Nephron progenitor cell (in vitro differentiated cells): ENCODE data around the gene SPRR4.

ENCODE experiments used
- DNase-seq: peaks from one replicate; pipeline ENCODE4 v3.0.0; 2021
- H3K27ac Mint-ChIP-seq: 2 replicates; pipeline ENCODE4 v1.8.0; 2021; ENCODE audit warnings: mild to moderate bottlenecking, moderate library complexity, mixed read lengths
- H3K27me3 Mint-ChIP-seq: 2 replicates; pipeline ENCODE4 v1.8.0; 2021; ENCODE audit warnings: mild to moderate bottlenecking, low read depth, mixed read lengths; ENCODE audit not compliant: poor library complexity
- H3K36me3 Mint-ChIP-seq: 2 replicates; pipeline ENCODE4 v1.8.0; 2021; ENCODE audit warnings: low read depth, mixed read lengths
- H3K4me1 Mint-ChIP-seq: 2 replicates; pipeline ENCODE4 v1.8.0; 2021; ENCODE audit warnings: mixed read lengths
- H3K4me3 Mint-ChIP-seq: 2 replicates; pipeline ENCODE4 v1.8.0; 2021; ENCODE audit warnings: mild to moderate bottlenecking, moderate library complexity, mixed read lengths
- H3K9me3 Mint-ChIP-seq: 2 replicates; pipeline ENCODE4 v1.8.0; 2021; ENCODE audit warnings: mild to moderate bottlenecking, moderate library complexity, mixed read lengths
- TF ChIP-seq, protein P1 (sequence below): fragments of 200-600 bp; sonication (generic); IDR thresholded peaks from 2 replicates; pipeline ENCODE4 v1.5.0; 2021; ENCODE audit warnings: antibody characterized with exemption

SPRR4 gene

DNA sequence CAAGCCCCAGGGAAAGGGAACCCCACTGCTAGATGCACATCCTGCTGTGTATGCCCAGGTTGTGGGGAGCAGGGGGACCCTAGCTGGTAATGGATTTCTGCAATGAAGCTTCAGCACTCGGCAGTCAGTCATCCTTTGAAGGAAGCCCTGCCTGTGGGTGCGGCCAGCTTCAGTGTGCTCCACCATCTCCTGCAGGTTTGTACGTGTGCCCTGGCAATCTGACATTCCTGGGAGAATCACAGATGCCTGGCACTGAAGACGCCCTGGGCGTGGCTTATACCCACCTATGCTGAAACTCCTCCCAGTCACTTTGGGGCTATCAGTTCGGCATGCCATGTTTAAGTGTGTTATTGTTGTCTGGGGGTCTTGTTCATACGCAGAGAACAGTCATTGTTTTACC, 16.7 kb upstream of the SPRR4 start:
- Mint-ChIP-seq H3K4me1 (no peaks in the 10 kb centered on the region), H3K4me3 (no peak overlapping the region), H3K27me3 (peaks cover 16% of the 10 kb centered on the region), H3K27ac (no peak overlapping the region), H3K9me3 (peaks cover 41% of the 10 kb centered on the region), H3K36me3 (no peaks in the 10 kb centered on the region)
- TF ChIP-seq, protein P1, sequence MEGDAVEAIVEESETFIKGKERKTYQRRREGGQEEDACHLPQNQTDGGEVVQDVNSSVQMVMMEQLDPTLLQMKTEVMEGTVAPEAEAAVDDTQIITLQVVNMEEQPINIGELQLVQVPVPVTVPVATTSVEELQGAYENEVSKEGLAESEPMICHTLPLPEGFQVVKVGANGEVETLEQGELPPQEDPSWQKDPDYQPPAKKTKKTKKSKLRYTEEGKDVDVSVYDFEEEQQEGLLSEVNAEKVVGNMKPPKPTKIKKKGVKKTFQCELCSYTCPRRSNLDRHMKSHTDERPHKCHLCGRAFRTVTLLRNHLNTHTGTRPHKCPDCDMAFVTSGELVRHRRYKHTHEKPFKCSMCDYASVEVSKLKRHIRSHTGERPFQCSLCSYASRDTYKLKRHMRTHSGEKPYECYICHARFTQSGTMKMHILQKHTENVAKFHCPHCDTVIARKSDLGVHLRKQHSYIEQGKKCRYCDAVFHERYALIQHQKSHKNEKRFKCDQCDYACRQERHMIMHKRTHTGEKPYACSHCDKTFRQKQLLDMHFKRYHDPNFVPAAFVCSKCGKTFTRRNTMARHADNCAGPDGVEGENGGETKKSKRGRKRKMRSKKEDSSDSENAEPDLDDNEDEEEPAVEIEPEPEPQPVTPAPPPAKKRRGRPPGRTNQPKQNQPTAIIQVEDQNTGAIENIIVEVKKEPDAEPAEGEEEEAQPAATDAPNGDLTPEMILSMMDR: no peak
- DNase-seq: no peak

GRCh38 chr1:152954436-152954835, 16.0 kb upstream of the SPRR4 start:
- Mint-ChIP-seq H3K4me1 (no peaks in the 10 kb centered on the region), H3K36me3 (no peaks in the 10 kb centered on the region), H3K4me3 (no peak overlapping the region), H3K27me3 (peaks cover 16% of the 10 kb centered on the region), H3K27ac (no peak overlapping the region), H3K9me3 (peaks cover 42% of the 10 kb centered on the region)
- TF ChIP-seq, protein P1: no peak
- DNase-seq: no peak

GRCh38 chr1:152957561-152957960, 12.9 kb upstream of the SPRR4 start:
- TF ChIP-seq, protein P1: no peak
- DNase-seq: no peak
- Mint-ChIP-seq H3K27me3 (peaks cover 2% of the 10 kb centered on the region), H3K36me3 (no peaks in the 10 kb centered on the region), H3K4me1 (no peaks in the 10 kb centered on the region), H3K4me3 (no peak overlapping the region), H3K9me3 (peaks cover 37% of the 10 kb centered on the region), H3K27ac (no peak overlapping the region)

DNA sequence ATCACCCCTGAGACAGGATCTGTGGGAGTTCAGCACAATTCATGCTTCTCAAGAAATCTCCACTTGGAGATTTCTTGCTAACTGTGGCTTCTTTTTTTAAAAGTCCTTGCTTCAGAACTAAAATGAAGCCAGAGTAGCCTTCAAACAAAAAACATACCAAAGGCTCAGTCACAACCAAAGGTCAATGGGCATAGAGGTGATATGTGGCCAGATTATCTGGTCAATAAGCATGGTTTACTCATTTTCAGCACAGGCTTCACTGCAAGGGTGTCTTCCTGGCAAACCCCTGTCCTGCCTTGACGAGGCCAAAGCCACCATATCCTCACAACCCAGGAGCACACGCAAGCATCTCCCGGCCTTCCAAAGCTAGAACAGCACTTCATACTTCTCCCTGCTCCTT, 11.2 kb upstream of the SPRR4 start:
- TF ChIP-seq, protein P1: no peak
- Mint-ChIP-seq H3K4me1 (no peaks in the 10 kb centered on the region), H3K27ac (no peak overlapping the region), H3K27me3 (peaks cover 2% of the 10 kb centered on the region), H3K9me3 (peaks cover 30% of the 10 kb centered on the region), H3K4me3 (no peak overlapping the region), H3K36me3 (no peaks in the 10 kb centered on the region)
- no peak for DNase-seq

- Mint-ChIP-seq H3K4me3 (no peak overlapping the region), H3K27me3 (no peaks in the 10 kb centered on the region), H3K9me3 (peaks cover 27% of the 10 kb centered on the region), H3K36me3 (no peaks in the 10 kb centered on the region), H3K27ac (no peak overlapping the region), H3K4me1 (no peaks in the 10 kb centered on the region)
- DNase-seq: no peak
- TF ChIP-seq, protein P1: no peak
Observed at GRCh38 chr1:152959801-152960451, 10.5 kb upstream of the SPRR4 start.

DNA sequence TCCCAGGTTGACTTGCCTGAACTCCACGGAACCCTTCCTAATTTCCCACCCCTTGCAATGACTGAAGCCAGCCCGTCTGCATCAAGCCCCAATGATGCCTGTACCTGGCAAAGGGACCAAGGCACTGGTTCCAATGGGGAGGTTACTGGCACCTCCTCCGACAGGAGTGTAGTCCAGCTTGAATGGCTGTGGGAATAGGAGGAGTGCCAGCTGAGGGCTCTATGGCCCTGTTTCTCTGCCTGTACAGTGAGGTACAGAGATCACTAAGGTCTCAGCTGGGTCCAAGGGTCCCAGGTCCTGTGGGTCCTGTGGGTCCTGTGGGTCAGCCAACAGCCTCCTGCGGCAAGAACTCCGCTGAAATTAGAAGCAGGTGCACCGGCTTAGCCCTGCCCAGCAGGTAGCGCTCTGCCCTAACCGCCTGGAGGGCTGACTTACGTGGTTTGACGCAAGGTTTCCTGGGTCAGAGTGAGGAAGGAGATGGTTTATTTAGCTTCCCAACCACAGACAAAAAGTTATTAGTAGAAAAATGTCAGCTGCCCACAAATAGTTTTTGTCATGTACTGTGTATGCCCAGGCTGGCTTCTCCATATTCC, 9.9 kb upstream of the SPRR4 start:
- H3K27ac Mint-ChIP-seq: no peak overlapping the region
- no peak for DNase-seq
- TF ChIP-seq, protein P1: no peak
- no peaks in the 10 kb centered on the region for H3K4me1 Mint-ChIP-seq
- H3K9me3 Mint-ChIP-seq: peaks cover 33% of the 10 kb centered on the region
- H3K4me3 Mint-ChIP-seq: no peak overlapping the region
- no peaks in the 10 kb centered on the region for H3K27me3 Mint-ChIP-seq
- H3K36me3 Mint-ChIP-seq: no peaks in the 10 kb centered on the region
